Measurements from ENCODE around the gene SPAG6. TPM values are rescaled to one million over a fixed set of nuclear protein-coding genes. Genes with fewer than 3 reads are reported as not detected.
A peak's percentile ranks its signal among the peaks of the same experiment; 100 is the strongest.

The SPAG6 gene
- total RNA-seq, 1 donor from 2014 or later, result 0.31 TPM

GRCh38 chr10:22414146-22414545 is 68.8 kb downstream of the SPAG6 start:
- ATAC-seq, result no peak
- no peak for DNase-seq (ENCODE audit: low spot score)
- intact Hi-C loops (cut with DNase I), result no loop called here

- DNase-seq (ENCODE audit: low spot score) (no peak), ATAC-seq (no peak)
- intact Hi-C loops (cut with DNase I), result no loop called here
Measured at GRCh38 chr10:22415072-22415471, 69.8 kb downstream of the SPAG6 start.

- DNase-seq (ENCODE audit: low spot score) (no peak), ATAC-seq (no peak)
- intact Hi-C loops (cut with DNase I), result no loop called here
Measured at GRCh38 chr10:22417736-22418268, 72.5 kb downstream of the SPAG6 start.

- no peak for ATAC-seq
- intact Hi-C loops (cut with DNase I), result no loop called here
Measured at GRCh38 chr10:22420787-22421517, 75.7 kb downstream of the SPAG6 start.

GRCh38 chr10:22426653-22427052 is 81.4 kb downstream of the SPAG6 start:
- DNase-seq (ENCODE audit: low spot score) (no peak), ATAC-seq (no peak)
- intact Hi-C loops (cut with DNase I), result no loop called here

More at GRCh38 chr10:22420787-22421517, 75.7 kb downstream of the SPAG6 start:
- DNase-seq (ENCODE audit: low spot score), result no peak

- no peak for ATAC-seq
- no peak for DNase-seq (ENCODE audit: low spot score)
- intact Hi-C loops (cut with DNase I), result no loop called here
Measured at GRCh38 chr10:22427101-22427500, 81.8 kb downstream of the SPAG6 start.

- ATAC-seq, result peak; percentile 72
- intact Hi-C loops (cut with DNase I), result no loop called here
Measured at GRCh38 chr10:22427890-22428571, 82.7 kb downstream of the SPAG6 start.

GRCh38 chr10:22429146-22429545 is 83.8 kb downstream of the SPAG6 start:
- no peak for ATAC-seq
- no peak for DNase-seq (ENCODE audit: low spot score)
- intact Hi-C loops (cut with DNase I), result no loop called here

More at GRCh38 chr10:22427890-22428571, 82.7 kb downstream of the SPAG6 start:
- no peak for DNase-seq (ENCODE audit: low spot score)

GRCh38 chr10:22429981-22430421 is 84.7 kb downstream of the SPAG6 start:
- ATAC-seq (no peak), DNase-seq (ENCODE audit: low spot score) (no peak)
- intact Hi-C loops (cut with DNase I), result no loop called here

GRCh38 chr10:22433875-22434274 is 88.6 kb downstream of the SPAG6 start:
- intact Hi-C loops (cut with DNase I), result no loop called here
- DNase-seq (ENCODE audit: low spot score) (no peak), ATAC-seq (peak; percentile 23)

- no peak for DNase-seq (ENCODE audit: low spot score)
- ATAC-seq, result no peak
- intact Hi-C loops (cut with DNase I), result no loop called here
Measured at GRCh38 chr10:22434521-22434920, 89.2 kb downstream of the SPAG6 start.

GRCh38 chr10:22435650-22436049 is 90.4 kb downstream of the SPAG6 start:
- intact Hi-C loops (cut with DNase I), result no loop called here
- no peak for ATAC-seq
- DNase-seq (ENCODE audit: low spot score), result no peak

GRCh38 chr10:22436526-22436892 is 91.2 kb downstream of the SPAG6 start:
- DNase-seq (ENCODE audit: low spot score) (no peak), ATAC-seq (peak; percentile 33)
- intact Hi-C loops (cut with DNase I), result no loop called here

- DNase-seq (ENCODE audit: low spot score) (peak; percentile 94), ATAC-seq (peak; percentile 95)
- intact Hi-C loops (cut with DNase I), result no loop called here
Measured at GRCh38 chr10:22436893-22437619, 91.8 kb downstream of the SPAG6 start.

- ATAC-seq (peak; percentile 67), DNase-seq (ENCODE audit: low spot score) (peak; percentile 74)
- intact Hi-C loops (cut with DNase I), result no loop called here
Measured at GRCh38 chr10:22437620-22438588, 92.6 kb downstream of the SPAG6 start.

GRCh38 chr10:22438711-22439110 is 93.4 kb downstream of the SPAG6 start:
- ATAC-seq (no peak), DNase-seq (ENCODE audit: low spot score) (no peak)
- intact Hi-C loops (cut with DNase I), result no loop called here

- intact Hi-C loops (cut with DNase I), result no loop called here
- no peak for DNase-seq (ENCODE audit: low spot score)
- ATAC-seq, result no peak
Measured at GRCh38 chr10:22442063-22442462, 96.8 kb downstream of the SPAG6 start.

GRCh38 chr10:22442468-22442867 is 97.2 kb downstream of the SPAG6 start:
- no peak for DNase-seq (ENCODE audit: low spot score)
- no peak for ATAC-seq
- intact Hi-C loops (cut with DNase I), result no loop called here

Data from sciatic nerve (tissue), 2 donors.